ENCODE data around the gene FCER2. TPM values are rescaled to one million over a fixed set of nuclear protein-coding genes. Genes with fewer than 3 reads are reported as not detected.

The FCER2 gene
- total and polyA plus RNA-seq, 2 of the 13 experiments (the other 11 are each of a cell fraction or from before 2014, with no cell fraction given): not detected

- in situ Hi-C loops (cut with HindIII; ENCODE audit: extremely low pct_ligation_motif_present, low pct_unique_long_range_greater_than_20kb) (no loop called here), intact Hi-C loops (cut with micrococcal nuclease; ENCODE audit: unreplicated experiment) (no loop called here)
- DNase-seq (ENCODE audit: low spot score): no peak
- WGBS (ENCODE audit: low lambda C conversion rate): 19% methylated on average over 4 of the region's 9 CpGs
- no peak overlapping the region for H3K4me2 ChIP-seq (ENCODE audit: low read depth, low read length)
- TF ChIP-seq CREB1 (IDR thresholded peaks at IDR 0.05) (peak; percentile 68), CREB1 (CRISPR knock-in tag; IDR thresholded peaks at IDR 0.05) (no peak), HNRNPK (IDR thresholded peaks at IDR 0.05; ENCODE audit: low read depth, low read length, poor library complexity, severe bottlenecking) (peak; percentile 31), E2F5 (CRISPR knock-in tag; conservative IDR thresholded peaks at IDR 0.05) (no peak), ZNF83 (CRISPR knock-in tag; IDR thresholded peaks at IDR 0.05; ENCODE audit: borderline replicate concordance) (no peak), DMTF1 (CRISPR knock-in tag; IDR thresholded peaks at IDR 0.05) (no peak), FOXP1 (IDR thresholded peaks at IDR 0.05) (no peak), FOXP1 (CRISPR knock-in tag; IDR thresholded peaks at IDR 0.05) (no peak)
- H4K20me1 ChIP-seq (ENCODE audit: insufficient read depth, low read length): no peaks in the 10 kb centered on the region
- no peak overlapping the region; a peak in 1 of 6 replicates for H3K4me3 ChIP-seq (replicated peaks in 1 of 3; ENCODE audit: insufficient read depth in 1 of 3, low read depth in 2 of 3, low read length in 3 of 3)
- POLR2A ChIA-PET: no interaction called here
- ATAC-seq: no peak
- no peak for FAIRE-seq
- H3K27ac ChIP-seq (ENCODE audit: extremely low read length, insufficient read depth, low read length): no peak overlapping the region
- no peaks in the 10 kb centered on the region for H3K79me2 ChIP-seq (ENCODE audit: insufficient read depth, low read length)
- no peak overlapping the region for H2AFZ ChIP-seq (ENCODE audit: low read length)
- H3K9ac ChIP-seq (ENCODE audit: insufficient read depth, low read depth, low read length): no peak overlapping the region
- H3K9me3 ChIP-seq (ENCODE audit: low read length): no peaks in the 10 kb centered on the region
- no TSS peak for BruUV-seq (replicated peaks)
- CTCF ChIA-PET (ENCODE audit: low intra/inter-chr PET ratio, low total read pairs): no interaction called here
- H3K27me3 ChIP-seq (ENCODE audit: control insufficient read depth in 1 of 2, insufficient read depth in 2 of 2, low read length in 2 of 2): peaks cover 0 to 27% of the 10 kb centered on the region in 2 experiments; a peak in 1 of 5 replicates
- no peaks in the 10 kb centered on the region for H3K4me1 ChIP-seq (ENCODE audit: insufficient read depth, low read length)
- H3K36me3 ChIP-seq (replicated peaks in 1 of 2; ENCODE audit: control insufficient read depth in 1 of 2, insufficient read depth in 2 of 2, low read length in 2 of 2): no peaks in the 10 kb centered on the region
Observed at GRCh38 chr19:7670790-7671189, 31.1 kb downstream of the FCER2 start.
